ENCODE results near the gene TMEM11.

GRCh38 chr17:21170809-21171208 is 43.2 kb downstream of the TMEM11 start:
- TF ChIP-seq POLR2A (IDR thresholded peaks at IDR 0.05; ENCODE audit: low read length) (no peak), GATA1 (IDR thresholded peaks at IDR 0.05; ENCODE audit: low read depth, low read length) (no peak)

Data from erythroblast (primary cell).